HG03354 (cell line): ENCODE data around the gene AKR1B15.
"Not testable (repeated sequence)": the region's sequence is repeated elsewhere in the genome, so short reads cannot be mapped to it uniquely, and the experiment has no call there.

Experiments
- ATAC-seq: cut with Tn5 transposase; IDR thresholded peaks from one replicate; pipeline ENCODE4 v1.9.1; 2021; ENCODE audit warnings: mild to moderate bottlenecking; ENCODE audit not compliant: unreplicated experiment, poor library complexity, severe bottlenecking

Gene AKR1B15

DNA sequence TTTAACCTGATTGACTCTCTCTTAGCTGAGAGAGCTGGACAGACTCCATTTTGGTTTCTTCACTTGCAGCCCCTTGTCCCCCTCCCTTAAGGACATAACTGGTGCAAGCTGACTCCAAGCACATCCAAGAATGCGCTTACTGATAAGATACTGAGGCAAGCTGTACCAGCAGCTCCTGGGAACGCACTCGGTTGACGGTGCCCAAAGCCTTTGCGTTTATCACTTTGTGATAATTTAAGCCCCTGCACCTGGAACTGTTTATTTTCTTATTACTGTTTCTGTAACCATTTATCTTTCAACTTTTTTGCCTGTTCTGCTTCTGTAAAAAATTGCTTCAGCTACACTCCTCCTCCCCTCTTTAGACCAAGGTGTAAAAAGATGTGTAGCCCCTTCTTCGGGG lies 8.5 kb downstream of the AKR1B15 start:
- no peak for ATAC-seq

DNA sequence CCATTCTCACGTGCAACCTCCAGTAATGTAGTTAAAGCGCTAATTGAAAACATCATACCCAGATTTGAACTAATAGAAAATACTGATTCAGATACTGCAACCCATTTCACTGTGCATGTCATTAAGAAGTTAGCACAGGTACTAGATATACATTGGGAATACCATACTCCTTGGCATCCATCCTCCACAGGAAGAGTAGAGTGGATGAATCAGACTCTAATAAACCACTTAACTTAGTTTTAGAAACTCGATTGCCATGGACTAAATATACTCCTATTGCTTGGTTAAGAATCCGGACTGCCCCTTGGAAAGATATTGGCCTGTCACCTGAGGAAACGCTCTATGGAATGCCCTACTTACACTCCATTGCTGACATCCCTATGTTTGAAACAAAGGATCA lies 9.5 kb downstream of the AKR1B15 start:
- no peak for ATAC-seq

DNA sequence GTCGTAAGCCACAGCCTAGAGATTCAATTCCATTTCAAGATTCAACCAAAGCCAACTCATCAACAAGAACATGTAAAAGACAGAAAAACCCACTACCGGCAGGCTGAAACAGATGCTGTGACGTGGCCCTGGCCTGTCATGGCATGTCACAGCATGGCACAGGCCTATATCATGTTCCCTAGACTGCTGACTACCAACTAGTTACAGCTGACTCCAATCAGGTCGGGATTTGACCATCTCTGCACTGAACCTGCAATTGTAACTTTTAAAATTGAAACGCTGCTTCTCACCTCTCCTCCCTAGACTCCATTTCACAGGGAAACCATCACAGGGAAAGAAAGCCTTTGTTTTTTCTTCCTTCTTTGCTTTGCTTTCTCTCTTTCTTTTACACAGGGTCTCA lies 12.7 kb downstream of the AKR1B15 start:
- not testable (repeated sequence) for ATAC-seq

DNA sequence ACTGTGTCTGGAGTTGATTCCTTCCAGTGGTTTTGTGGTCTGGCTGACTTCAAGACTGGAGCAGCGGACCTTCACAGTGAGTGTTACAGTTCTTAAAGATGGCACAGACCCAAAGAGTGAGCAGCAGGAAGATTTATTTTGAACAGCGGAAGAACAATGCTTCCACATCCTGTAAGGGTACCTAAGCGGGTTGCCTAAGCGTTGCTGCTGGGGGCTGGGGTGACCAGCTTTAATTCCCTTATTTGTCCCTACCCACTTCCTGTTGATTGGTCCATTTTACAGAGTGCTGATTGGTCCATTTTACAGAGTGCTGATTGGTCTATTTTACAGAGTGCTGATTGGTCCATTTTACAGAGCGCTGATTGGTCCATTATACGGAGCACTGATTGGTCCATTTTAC lies 13.2 kb downstream of the AKR1B15 start:
- ATAC-seq = no peak

DNA sequence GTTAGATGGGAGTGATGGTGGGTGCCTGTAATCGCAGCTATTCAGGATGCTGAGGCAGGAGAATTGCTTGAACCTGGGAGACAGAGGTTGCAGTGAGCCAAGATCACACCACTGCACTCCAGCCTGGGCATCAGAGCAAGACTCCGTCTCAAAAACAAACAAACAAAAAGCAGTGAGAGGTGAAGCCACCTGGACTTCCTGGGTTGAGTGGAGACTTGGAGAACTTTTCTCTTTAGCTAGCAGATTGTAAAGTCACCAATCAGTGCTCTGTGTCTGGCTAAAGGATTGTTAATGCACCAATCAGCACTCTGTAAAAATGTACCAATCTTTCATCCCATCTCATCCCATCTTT lies 14.5 kb downstream of the AKR1B15 start:
- ATAC-seq = not testable (repeated sequence)

DNA sequence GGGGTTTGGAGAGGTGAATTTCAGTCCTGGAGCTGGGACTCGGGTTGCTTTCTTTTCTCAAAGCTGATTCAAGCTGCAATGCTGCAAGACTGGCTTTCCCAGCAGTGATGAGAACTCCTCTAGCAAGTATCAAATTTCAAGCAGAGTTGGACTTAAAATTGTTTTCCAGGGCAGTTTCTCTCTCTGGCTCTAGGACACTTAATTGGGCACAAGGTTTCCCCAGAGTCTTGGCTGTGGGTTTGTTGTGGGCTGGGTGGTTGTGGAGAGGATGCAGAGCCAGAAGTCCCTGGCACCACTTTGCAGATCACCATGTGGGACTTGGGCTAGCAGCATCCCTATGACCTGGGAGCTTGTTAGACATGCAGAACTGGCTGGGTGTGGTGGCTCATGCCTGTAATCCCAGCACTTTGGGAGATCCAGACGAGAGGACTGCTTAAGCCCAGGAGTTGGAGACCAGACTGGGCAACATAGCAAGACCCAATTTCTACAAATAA lies 16.8 kb downstream of the AKR1B15 start:
- ATAC-seq = no peak

DNA sequence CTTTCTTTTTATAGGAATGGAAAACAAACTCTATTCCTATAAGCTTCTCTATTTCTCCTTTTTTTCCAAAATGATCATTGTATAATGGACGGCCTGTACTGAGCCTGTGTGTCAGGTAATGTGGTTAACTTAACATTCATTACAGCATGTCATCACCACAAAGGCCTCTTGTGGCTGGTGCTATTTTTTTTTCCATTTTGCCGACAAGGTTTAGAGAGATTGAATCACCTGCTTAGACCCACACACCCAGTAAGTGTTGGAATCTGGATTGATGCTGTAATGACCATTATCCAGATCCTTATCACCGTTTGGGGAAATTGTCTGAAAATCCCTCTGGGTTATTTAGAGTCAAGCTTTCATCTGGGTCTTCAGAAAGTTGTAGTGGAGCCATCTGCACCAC lies 18.5 kb downstream of the AKR1B15 start:
- ATAC-seq = no peak

DNA sequence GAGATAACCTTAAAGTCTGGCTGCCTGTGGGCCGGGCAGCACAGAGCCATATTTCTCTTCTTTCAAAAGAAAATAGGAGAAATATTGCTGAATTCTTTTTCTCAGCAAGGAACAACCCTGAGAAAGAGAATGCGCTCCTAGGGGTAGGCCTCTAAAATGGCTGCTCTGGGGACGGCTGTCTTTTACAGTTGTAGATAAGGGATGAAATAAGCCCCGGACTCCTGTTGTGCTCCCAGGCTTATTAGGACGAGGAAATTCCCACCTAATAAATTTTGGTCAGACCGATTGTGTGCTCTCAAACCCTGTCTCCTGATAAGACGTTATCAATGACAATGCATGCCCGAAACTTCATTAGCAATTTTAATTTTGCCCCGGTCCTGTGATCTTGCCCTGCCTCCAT lies 21.1 kb downstream of the AKR1B15 start:
- ATAC-seq = not testable (repeated sequence)

DNA sequence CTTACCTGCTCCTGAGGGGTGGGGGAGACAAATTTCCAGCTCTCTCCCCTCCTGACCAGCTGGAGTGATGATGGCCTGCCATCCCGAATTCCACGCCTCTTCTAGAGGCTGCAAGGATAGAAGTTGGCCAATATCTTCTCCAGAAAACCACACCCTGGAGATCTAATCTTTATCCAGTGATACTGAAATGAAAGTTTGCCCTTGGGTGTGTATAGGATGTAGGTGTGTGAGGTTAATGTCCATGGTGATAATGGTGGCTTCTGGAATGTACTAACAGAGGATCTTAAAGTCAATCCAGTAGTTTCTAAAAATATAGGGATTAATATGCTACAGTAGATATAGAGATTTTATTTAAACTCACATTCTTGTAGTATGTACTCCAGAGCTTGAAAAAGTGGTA lies 22.2 kb downstream of the AKR1B15 start:
- ATAC-seq = no peak

DNA sequence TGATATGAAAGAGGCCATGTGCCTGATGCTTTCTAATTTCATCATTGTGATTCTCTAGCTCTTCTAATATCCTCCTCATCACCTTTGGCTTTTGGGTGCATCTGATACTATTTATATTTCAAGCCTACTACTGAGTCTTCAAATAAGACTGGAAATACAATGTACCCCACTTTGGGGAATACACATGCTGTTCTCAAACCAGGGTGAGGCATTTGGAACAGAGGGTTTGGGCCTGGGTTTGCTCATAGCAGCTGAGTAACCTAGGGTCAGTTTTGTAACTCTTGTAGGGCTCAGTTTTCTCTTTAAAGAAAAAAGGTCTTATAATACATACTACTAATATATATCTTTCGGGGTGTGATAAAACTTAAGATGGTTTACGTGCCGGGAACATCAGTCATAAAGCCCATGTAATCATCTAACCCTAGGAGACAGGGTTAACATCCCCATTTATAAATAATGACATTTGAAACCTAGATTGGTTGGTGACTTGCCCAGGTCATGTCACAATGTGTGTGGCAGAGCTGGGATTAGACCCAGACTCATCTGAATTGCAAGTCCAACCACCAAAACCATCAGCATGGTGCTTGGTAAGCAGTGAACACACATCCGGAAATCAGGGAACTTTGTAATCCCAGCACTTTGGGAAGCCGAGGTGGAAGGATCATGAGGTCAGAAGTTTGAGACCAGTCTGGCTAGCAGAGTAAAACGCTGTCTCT lies 23.0 kb downstream of the AKR1B15 start:
- ATAC-seq = no peak

DNA sequence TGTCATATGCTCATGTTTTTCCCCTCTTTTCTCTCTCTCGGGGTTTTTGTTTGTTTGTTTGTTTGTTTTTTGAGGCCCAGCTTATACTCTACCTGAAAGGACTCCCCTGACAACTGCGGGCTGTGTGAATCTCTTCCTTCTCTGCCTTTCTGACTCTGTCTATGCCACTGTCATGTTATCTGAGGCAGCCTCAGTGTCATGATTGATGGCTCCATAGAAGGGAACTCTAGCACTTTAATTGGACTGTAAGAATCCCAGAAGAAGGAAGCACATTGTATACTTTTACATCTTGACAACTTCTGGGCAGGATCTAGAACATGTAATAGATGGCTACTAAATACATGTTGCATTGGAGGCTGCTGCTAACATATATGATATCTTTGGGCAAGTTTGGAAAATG lies 25.4 kb downstream of the AKR1B15 start:
- no peak for ATAC-seq

DNA sequence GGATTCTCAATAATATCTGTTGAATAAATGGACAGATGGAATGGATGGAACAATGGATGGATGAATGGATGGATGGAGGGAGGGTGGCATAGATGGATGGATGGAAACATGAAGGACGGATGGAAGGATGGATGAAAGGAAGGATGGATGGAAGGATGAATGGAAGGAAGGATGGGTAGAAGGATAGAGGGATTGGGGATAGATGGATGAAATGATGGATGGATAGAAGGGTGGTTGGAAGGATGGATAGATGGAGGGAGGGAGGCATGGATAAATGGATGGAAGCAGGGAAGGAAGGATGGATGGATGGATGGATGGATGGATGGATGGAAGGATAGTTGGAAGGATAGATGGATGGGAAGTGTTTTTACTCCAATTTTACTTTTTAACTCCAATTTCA lies 35.4 kb downstream of the AKR1B15 start:
- ATAC-seq = no peak

DNA sequence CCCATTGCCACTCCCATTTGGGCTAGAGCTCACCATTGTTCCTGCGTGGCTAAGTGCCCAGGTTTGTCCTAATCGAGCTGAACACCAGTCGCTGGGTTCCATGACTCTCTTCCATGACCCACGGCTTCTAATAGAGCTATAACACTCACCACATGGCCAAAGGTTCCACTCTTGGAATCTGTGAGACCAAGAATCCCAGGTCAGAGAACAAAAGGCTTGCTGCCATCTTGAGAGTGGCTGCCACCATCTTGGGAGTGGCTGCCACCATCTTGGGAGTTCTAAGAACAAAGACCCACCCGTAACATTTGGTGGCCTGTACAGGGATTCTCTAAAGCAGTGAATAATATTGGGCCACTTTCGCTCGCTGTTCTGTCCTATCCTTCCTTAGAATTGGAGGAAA lies 37.0 kb downstream of the AKR1B15 start:
- ATAC-seq = no peak

DNA sequence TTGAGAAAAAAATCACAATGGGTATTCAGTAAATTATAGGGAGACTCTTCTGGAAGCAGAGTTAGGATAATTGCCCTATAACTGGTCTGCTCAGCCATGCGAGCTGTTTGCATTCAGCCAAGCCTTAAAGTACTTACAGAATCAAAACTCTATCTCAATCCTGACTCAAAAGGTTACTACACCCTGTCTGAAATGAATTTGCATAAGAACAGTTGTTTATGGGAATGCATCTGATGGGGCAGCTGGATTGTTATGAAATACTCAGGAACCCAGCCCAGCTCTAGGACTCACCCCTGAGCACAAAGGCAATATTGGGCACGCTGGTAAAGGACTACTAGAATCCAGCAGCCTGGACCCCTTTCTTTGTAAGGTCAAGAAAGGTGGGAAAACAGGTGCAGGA lies 38.8 kb downstream of the AKR1B15 start:
- ATAC-seq = no peak

DNA sequence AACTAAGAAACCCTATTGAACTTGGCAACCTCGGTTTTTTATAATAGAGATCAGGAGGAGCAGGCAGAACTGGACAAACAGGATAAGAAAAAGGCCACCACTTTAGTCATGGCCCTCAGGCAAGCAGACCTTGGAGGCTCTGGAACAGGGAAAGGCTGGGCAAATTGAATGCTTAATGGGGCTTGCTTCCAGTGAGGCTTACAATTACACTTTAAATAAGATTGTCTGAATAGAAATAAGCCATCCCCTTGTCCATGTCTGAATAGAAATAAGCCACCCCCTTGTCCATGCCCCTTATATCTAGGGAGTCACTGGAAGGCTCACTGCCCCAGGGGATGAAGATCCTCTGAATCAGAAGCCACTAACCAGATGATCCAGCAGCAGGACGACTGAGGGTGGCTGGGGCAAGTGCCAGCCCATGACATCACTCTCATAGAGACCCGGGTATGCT lies 40.6 kb downstream of the AKR1B15 start:
- ATAC-seq = no peak

DNA sequence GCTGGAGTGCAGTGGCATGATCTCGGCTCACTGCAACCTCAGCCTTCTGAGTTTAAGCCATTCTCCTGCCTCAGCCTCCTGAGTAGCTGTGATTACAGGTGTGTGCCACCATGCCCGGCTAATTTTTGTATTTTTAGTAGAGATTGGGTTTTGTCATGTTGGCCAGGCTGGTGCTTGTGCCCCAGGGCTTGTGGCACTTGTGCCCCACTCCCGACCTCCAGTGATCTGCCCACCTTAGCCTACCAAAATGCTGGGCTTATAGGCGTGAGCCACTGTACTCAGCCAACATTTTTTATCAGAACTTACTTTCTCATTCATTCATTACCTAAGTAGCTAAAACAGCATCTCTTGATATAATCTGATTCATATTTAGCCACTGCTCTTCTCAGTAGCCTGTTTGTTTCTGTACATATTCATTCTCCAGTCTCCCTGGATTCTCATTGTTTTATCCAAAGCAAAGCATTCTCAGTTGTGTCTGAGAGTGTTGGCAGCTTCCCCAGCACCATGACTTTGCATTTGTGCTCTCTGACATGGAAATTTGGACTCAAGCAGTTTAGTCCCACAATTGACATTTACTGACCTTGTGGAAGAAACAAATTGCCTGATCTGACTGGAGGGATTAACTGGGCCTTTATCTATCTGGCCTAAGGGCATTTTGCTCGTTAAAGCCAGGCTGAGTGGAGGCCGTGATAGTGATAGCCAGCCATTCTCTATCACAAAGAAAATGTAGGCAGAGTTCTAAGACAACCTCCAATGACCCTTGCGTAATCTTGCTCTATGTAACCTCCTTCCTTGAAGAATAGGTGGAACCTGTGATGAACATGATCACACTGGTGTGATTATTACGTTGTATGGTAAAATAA lies 44.9 kb downstream of the AKR1B15 start:
- ATAC-seq = no peak

DNA sequence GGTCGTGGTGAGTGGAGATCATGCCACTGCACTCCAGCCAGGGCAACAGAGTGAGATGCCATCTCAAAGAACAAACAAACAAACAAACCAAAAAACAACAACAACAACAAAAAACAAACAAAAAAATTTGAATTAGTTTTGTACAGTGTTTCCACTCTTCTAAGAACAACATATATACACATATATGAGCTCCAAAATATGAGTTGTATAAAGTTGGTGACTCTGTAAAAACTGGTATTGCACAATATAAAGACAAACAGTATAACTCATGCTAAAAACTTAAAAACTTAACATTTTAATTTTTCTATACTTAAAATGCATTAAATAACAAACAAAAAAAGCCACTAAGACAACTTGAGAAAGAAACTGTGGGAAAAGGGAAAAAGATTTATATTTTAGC lies 46.0 kb downstream of the AKR1B15 start:
- no peak for ATAC-seq

DNA sequence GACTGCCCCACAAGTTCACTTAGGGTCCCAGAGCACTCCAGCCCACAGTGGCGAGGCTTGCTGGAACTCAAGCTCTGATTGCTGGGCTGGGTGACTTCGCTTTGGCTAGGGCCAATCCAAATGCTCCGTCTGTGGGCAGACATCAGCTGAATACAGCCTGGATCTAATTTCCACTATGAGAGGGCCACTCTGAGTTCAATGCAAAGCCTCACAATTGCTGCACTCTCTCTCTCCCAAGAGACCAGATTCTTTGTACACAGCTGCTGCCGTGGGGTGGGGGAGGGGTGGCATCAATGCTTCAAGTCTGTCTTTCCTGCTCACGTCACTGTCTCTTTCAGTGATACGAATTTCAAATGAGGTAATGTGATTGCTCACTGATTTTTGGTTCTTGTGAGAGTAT lies 50.5 kb downstream of the AKR1B15 start:
- ATAC-seq = no peak

DNA sequence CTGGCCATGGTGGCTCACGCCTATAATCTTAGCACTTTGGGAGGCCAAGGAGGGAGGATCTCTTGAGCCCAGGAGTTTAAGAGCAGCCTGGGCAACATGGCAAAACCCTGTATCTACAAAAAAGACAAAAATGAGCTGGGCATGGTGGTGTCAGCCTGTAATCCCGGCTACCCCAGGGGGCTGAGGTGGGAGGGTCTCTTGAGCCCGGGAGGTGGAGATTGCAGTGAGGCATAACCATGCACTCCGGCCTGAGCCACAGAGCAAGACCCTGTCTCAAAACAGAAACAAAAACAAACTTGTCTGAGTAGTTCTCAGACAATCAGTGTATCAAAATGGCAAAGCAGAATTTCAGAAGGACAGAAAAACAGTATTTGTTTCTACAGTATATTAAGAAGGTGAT lies 52.5 kb downstream of the AKR1B15 start:
- ATAC-seq = no peak

DNA sequence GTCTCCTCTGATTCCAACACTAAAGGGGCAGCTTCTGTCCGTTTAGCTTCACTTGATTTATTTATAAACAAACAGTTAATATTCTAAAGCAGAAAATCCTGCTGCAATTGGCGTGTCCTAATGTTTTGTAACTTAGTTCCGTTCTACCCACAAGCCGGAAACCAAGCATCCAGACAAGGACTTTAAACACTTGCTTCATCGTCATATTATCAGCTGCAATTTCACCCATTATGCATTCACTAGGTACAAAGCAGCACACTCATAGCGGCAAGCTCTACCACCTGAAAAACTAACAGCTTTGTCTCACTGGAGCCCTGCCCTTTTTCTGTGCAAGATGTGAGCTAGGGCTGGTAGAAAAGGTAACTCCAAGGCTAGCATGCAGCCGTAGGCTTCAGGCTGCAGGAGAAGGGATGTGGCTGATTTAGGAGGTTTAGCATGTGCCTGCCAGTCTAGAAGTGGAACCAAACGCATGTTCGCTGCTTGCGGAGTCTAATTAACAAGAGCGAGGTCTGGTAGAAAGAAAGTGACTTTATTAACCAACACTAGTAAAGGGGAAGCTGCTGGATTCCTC lies 54.1 kb downstream of the AKR1B15 start:
- no peak for ATAC-seq
